A375 (cell line): ENCODE data around the gene ADGRV1. TPM values are rescaled to one million over a fixed set of nuclear protein-coding genes. Genes with fewer than 3 reads are reported as not detected.

ENCODE experiments used
- total RNA-seq: library from RNA; depleted of rRNA; stranded (reverse); fragments of >200 nt; shearing (Covaris generic); gene quantifications from 2 replicates; pipeline ENCODE4 v1.2.3, GENCODE V29; 2014; rRNA removed

Gene ADGRV1
- total RNA-seq, result 5.1 and 6.0 TPM in 2 replicates

GRCh38 chr5:90558344-90559192 lies at the start of gene ADGRV1:
Gene ADGRV1 (plus strand): TSS chr5:90558797. CDS start chr5:90558896, 99 bp downstream.

GRCh38 chr5:90529194-90529938 lies 29.2 kb upstream of the ADGRV1 start, which contains the start of gene LYSMD3:
Gene LYSMD3 (minus strand): TSS chr5:90529584. CDS start chr5:90525289, 4,295 bp downstream.

Other genes with a start within 250 kb of the ADGRV1 start
- gene CETN3, start 149.0 kb upstream of the ADGRV1 start, total RNA-seq, result 57.1 and 63.8 TPM in 2 replicates
- 7.0 and 7.9 TPM in 2 replicates for gene MBLAC2, start 84.0 kb upstream of the ADGRV1 start, total RNA-seq
- 28.3 and 39.6 TPM in 2 replicates for gene POLR3G, start 83.9 kb upstream of the ADGRV1 start, total RNA-seq
- 5.2 and 6.4 TPM in 2 replicates for gene LYSMD3, start 29.2 kb upstream of the ADGRV1 start, total RNA-seq